GM18951 (cell line): Measurements from ENCODE around the gene CRYGD.
"Not testable (repeated sequence)": the region's sequence is repeated elsewhere in the genome, so short reads cannot be mapped to it uniquely, and the experiment has no call there.

Experiments
- POLR2A ChIP-seq: IDR thresholded peaks from 4 replicates; pipeline ENCODE4 v1.6.1; 2011; ENCODE audit warnings: mild to moderate bottlenecking; ENCODE audit not compliant: insufficient read length, insufficient read depth; ENCODE audit errors: extremely low read depth
- in situ Hi-C: fragments of 300-500 bp; cut with MboI; formaldehyde crosslinking; loops from one replicate; pipeline ENCODE4 v1.12.0; 2022; ENCODE audit warnings: low sequenced_read_pairs, mixed read lengths, inconsistent platforms; ENCODE audit not compliant: unreplicated experiment

CRYGD gene

GRCh38 chr2:208124013-208124715 lies at the start of gene CRYGD:
Gene CRYGD, minus strand, starts transcription at chr2:208124524. Its CDS starts 51 bp downstream, at chr2:208124473.
- in situ Hi-C loops, result not testable (repeated sequence)

- TF ChIP-seq POLR2A, result no peak
- in situ Hi-C loops, result no loop called here
Observed at GRCh38 chr2:208172125-208172524, 47.8 kb upstream of the CRYGD start.

- in situ Hi-C loops, result no loop called here
- TF ChIP-seq POLR2A, result no peak
Observed at GRCh38 chr2:208164951-208165755, 40.8 kb upstream of the CRYGD start.

GRCh38 chr2:208163489-208163888 lies 39.2 kb upstream of the CRYGD start, which contains the start of gene CRYGA:
Gene CRYGA, minus strand, starts transcription at chr2:208163589. Its CDS starts 33 bp downstream, at chr2:208163556.
- in situ Hi-C loops, result no loop called here
- TF ChIP-seq POLR2A, result no peak

GRCh38 chr2:208156439-208156838 lies 32.1 kb upstream of the CRYGD start:
- in situ Hi-C loops, result no loop called here

GRCh38 chr2:208153156-208153555 lies 28.8 kb upstream of the CRYGD start:
- in situ Hi-C loops, result no loop called here
- TF ChIP-seq POLR2A, result no peak

More at GRCh38 chr2:208156439-208156838, 32.1 kb upstream of the CRYGD start:
- no peak for TF ChIP-seq POLR2A

- no peak for TF ChIP-seq POLR2A
- in situ Hi-C loops, result no loop called here
Observed at GRCh38 chr2:208150956-208151355, 26.6 kb upstream of the CRYGD start.

- in situ Hi-C loops, result no loop called here
- no peak for TF ChIP-seq POLR2A
Observed at GRCh38 chr2:208150094-208150493, 25.8 kb upstream of the CRYGD start.

- in situ Hi-C loops, result no loop called here
- TF ChIP-seq POLR2A, result no peak
Observed at GRCh38 chr2:208148803-208149202, 24.5 kb upstream of the CRYGD start.

- in situ Hi-C loops, result no loop called here
- no peak for TF ChIP-seq POLR2A
Observed at GRCh38 chr2:208147759-208148158, 23.4 kb upstream of the CRYGD start.

- TF ChIP-seq POLR2A, result no peak
- in situ Hi-C loops, result no loop called here
Observed at GRCh38 chr2:208147008-208147407, 22.7 kb upstream of the CRYGD start.

GRCh38 chr2:208146006-208146405 lies 21.7 kb upstream of the CRYGD start, which contains the start of gene CRYGB:
Gene CRYGB, minus strand, starts transcription at chr2:208146158. Its CDS starts 38 bp downstream, at chr2:208146120.
- no peak for TF ChIP-seq POLR2A
- in situ Hi-C loops, result no loop called here

GRCh38 chr2:208142925-208143799 lies 18.8 kb upstream of the CRYGD start:
- TF ChIP-seq POLR2A, result no peak
- in situ Hi-C loops, result no loop called here
